Caki2 (cell line): ENCODE data around the gene GPLD1. TPM values are rescaled to one million over a fixed set of nuclear protein-coding genes. Genes with fewer than 3 reads are reported as not detected.
"Not testable (repeated sequence)": the region's sequence is repeated elsewhere in the genome, so short reads cannot be mapped to it uniquely, and the experiment has no call there.

Source experiments
- DNase-seq: peaks from one replicate; pipeline ENCODE4 v3.0.0-alpha.2; 2015; ENCODE audit warnings: low read depth
- in situ Hi-C: cut with HindIII; loops from 2 replicates; pipeline ENCODE4 v1.10.0; 2016; ENCODE audit warnings: low sequenced_read_pairs, low pct_unique_long_range_greater_than_20kb, mixed read lengths
- total RNA-seq: library from RNA; depleted of rRNA; stranded (reverse); fragments of >200 nt; shearing (Covaris generic); gene quantifications from 2 replicates; pipeline ENCODE4 v1.2.3, GENCODE V29; 2014; ENCODE audit warnings: low replicate concordance

GPLD1 gene
- total RNA-seq, 1 experiment from 2014 or later = 1.3 TPM

DNA sequence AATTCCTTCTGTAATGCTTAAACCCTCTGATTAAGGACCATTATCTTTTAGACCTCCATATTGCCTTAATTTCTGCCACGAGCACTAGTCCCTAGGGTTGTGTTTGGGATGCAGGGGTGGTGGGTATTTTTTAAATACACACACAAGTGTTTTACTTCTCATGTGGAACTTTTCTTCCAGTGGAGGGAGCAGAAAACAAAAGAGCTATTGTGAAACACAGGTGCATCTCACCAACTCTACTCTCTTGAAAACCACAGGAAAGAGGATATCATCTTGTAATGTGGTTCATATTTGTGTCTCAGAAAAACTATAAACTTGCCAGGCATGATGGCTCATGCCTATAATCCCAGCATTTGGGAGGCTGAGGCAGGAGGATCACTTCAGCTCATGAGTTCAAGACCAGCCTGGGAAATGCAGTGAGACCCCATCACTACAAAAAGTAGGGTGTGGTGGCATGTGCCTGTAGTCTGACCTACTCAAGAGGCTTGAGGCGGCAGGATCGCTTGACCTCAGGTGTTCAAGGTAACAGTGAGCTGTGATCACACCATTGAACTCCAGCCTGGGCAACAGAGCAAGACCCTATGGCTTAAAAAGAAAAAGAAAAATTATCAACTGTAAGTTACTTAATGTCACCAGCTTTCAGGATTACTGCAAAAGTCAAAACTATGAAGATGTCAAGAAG lies 49.4 kb downstream of the GPLD1 start:
- DNase-seq = no peak
- in situ Hi-C loops = no loop called here

DNA sequence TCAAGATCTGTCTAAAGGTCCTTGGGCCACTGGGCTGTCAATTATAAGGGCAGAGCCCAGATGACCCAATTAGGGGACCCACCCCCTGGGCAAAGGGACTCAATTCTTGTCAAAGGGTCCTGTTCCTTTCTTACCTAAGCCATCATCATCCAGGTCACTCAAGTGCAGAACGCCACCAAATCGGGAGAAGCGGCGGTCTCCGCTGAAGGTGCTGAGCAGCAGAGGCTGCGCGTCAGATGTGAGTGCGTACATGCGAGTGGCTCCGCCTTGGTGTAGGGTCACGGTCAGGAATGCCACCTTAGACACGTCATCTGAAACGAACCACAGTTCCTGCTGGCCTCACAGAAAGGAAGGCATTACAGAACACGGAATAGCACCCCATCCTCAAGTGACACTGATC lies 52.4 kb downstream of the GPLD1 start:
- in situ Hi-C loops = no loop called here
- DNase-seq = no peak

DNA sequence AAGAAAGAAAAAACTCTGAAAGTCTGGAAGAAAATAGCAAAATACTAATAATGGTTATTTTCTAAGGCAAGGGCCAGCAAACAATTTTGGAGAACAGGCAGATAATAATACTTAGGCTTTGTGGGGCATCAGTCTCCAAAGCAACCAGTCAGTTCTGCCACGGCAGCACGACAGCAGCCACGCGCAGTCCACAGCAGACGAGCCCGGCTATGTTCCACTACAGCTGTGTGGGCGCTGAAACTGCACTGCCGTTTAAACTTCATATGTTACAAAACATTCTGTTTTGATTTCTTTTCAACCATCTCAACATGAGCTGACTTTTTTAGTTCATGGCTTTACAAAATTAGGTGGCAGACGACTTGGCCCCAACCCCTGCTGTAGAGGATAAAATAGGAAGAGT lies 56.8 kb downstream of the GPLD1 start:
- no peak for DNase-seq
- in situ Hi-C loops = no loop called here

GRCh38 chr6:24431045-24431451 lies 58.3 kb downstream of the GPLD1 start:
- in situ Hi-C loops = no loop called here
- peak; percentile 33 for DNase-seq

DNA sequence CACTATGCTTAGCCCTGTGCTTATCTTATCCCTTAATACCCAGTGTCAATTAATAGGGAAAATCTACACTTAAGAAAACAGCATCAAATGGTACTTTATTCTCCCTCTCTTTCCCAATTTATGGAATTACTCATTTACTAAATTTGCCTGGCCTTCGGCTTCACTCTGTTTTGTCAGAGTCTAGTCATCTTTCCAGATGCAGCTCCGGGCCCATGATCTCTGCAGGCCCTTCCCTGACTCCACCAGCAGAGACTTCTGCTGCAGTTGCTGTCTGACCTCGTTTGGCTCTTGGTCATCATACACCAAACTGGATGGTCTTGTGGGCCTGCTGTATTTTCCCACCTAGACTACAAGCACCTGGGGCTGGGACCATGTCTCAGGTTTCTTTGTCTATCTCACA lies 59.3 kb downstream of the GPLD1 start:
- DNase-seq = no peak
- in situ Hi-C loops = no loop called here

DNA sequence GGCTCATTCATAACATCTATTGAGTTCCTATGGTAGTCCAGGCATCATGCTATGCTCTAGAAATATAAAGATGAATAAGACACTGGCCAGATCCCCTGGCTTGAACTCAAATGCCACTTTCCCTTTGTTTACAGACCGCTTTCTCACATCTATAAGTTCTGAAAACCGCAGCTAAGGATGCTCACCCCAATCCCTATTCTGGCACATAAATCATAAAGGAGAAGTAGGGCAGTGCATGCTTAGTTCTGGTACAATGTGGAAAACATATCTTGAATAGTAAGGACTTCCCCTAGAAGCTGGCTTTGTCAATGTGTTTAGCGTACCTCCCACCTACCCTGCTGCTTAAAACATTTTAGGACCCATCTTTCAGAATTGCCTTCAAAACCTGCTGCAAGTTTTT lies 60.2 kb downstream of the GPLD1 start:
- no peak for DNase-seq
- in situ Hi-C loops = no loop called here

- in situ Hi-C loops = no loop called here
- peak; percentile 35 for DNase-seq
Measured at GRCh38 chr6:24428615-24429014, 60.8 kb downstream of the GPLD1 start.

DNA sequence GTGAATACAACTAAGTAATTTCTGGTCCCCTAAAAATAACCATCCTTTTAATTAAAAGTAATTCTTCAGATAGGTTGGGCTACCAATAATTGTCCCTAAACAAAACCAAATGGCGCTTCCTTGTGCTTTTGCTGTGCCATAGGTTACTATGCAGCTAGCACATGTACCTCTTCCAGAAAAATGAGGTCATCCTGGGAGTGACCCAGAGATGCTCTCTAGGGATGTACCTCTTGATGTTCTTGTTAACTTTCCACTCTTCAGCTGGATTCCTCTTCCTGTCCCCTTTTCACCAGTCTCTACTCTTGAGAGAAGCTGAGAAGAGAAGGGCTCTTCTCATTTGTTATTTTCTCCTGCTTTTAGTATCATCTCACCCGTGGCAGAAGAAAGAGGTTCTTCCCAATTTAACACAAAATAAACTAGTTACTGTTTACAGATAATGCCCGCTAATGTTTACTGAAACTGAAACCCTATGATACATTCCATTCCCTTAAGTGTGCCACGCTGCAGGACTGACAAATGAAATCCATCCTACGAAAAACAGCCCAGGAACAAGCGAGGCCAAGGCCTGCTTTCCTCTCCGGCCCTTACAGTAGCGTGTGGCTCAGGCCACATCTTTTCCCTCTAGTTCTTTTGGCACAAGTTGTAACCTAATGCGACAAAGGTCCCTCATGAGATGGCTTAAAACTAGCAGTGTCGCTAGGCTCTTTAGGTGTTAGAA lies 62.5 kb downstream of the GPLD1 start:
- DNase-seq = no peak
- in situ Hi-C loops = no loop called here

- in situ Hi-C loops = no loop called here
- no peak for DNase-seq
Measured at GRCh38 chr6:24425091-24425490, 64.3 kb downstream of the GPLD1 start.

DNA sequence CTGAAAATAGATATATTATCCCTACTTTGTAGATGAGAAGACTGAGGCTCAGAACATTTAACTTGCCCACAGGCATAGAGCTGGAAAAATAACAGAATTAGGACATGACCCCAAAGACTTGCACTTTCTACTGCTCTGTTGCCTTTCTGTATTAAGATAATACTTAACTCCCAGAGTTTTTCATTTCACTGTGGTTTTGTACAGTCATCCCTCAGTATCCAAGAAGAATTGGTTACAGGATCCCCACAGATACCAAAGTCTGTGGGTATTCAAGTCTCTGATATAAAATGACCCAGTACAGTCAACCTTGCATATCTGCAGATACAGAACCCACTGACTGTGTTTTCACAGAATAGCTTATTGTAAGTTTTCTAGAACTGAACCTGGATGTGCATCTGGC lies 69.9 kb downstream of the GPLD1 start:
- in situ Hi-C loops = no loop called here
- DNase-seq = no peak

DNA sequence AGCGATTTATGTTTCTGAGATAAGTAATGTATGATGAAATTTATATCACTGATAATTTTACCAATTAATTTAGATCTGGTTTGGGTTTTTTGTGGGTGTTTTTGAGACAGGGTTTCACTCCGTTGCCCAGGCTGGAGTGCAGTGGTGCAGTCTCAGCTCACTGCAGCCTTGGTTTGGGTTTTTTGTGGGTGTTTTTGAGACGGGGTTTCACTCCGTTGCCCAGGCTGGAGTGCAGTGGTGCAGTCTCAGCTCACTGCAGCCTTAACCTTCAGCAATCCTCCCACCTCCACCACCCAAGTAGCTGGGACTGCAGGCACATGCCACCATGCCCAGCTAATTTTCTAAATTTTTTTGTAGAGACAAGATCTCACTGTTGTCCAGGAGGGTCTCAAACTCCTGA lies 73.6 kb downstream of the GPLD1 start:
- in situ Hi-C loops = no loop called here
- no peak for DNase-seq

DNA sequence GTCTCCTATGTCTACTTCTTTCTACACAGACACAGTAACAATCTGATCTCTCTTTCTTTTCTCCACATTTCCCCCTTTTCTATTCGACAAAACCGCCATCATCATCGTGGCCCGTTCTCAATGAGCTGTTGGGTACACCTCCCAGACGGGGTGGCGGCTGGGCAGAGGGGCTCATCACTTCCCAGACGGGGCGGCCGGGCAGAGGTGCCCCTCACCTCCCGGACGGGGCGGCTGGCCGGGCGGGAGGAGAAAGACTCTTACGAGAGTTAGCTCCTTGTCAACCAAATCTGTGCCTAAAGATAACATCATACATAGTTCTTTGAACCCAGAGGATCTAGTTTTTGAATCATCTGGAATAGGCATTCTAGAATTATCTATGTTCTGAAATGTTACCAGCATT lies 74.8 kb downstream of the GPLD1 start:
- in situ Hi-C loops, DNase-seq: not testable (repeated sequence)

- DNase-seq = no peak
- in situ Hi-C loops = no loop called here
Measured at GRCh38 chr6:24412294-24412693, 77.1 kb downstream of the GPLD1 start.

- DNase-seq = no peak
- in situ Hi-C loops = no loop called here
Measured at GRCh38 chr6:24410622-24411021, 78.8 kb downstream of the GPLD1 start.

DNA sequence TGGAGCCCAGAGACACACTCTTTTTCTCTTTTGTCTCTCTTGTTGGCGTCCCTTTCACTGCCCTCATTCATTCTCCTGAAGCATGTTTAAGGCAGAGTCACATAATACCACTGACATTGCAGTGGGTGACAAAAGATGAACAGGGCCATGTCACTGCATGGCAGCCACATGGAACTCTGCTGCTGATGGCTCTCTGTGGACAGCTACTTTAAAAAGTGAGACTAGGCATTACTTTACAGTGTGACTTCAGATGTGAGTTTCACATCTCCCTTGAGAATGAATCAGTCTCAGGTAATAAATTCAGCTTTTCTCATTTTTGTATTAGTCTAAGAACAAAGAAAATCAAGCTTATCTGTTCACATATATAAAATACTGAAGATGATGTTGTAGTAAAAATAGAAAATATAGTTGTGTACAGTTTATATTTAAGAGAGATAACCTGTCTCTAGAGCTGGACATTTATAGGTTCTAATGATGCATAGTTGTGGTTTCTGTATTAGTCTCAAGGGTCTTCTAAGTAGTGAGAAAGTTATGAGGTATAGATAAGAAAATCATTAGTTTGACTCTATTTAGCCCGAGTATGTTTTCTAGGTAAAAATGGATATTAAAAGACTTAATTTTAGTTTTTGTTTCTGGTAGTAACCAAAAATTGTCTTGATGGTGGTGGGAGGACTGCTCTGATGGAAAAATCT lies 80.5 kb downstream of the GPLD1 start:
- in situ Hi-C loops = no loop called here
- DNase-seq = no peak

DNA sequence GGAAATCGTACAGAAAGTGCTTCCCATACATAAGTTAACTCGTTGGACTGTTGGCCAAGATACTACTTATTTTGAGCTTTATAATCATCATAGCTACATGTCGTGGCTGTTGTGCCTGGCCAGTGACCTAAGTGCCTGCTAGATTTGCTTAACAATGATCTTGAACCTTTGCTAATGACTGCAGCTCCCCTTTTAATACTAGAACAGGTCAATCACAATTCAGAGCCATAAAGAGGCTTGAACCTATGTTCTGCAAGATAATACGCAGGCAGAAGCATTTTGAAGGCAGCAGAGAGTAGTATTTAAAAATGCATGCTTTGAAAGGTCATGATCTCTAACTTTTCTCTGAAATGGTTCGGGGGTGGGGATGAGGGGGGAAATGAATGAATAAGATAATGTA lies 84.1 kb downstream of the GPLD1 start:
- no peak for DNase-seq
- in situ Hi-C loops = no loop called here

DNA sequence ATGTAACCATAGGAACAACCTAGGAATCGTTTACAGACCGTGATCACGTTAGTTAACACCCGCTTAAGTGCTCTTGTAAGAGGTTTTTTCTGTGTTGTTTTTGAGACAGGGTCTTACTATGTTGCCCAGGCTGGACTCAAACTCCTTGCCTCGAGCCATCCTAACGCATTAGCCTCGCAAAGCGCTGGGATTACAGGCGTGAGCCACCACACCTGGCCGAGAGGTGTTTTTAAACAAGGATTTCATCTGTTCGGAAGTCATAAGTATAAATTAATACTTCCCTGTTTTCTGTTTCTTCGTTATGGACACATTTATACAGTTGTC lies 85.9 kb downstream of the GPLD1 start:
- DNase-seq = no peak
- in situ Hi-C loops = no loop called here

- in situ Hi-C loops = no loop called here
- DNase-seq = peak; percentile 81
Measured at GRCh38 chr6:24402697-24403500, 86.5 kb downstream of the GPLD1 start, which contains the start of gene MRS2. Gene MRS2, plus strand, starts transcription at chr6:24402936. Its CDS starts 111 bp downstream, at chr6:24403047.

DNA sequence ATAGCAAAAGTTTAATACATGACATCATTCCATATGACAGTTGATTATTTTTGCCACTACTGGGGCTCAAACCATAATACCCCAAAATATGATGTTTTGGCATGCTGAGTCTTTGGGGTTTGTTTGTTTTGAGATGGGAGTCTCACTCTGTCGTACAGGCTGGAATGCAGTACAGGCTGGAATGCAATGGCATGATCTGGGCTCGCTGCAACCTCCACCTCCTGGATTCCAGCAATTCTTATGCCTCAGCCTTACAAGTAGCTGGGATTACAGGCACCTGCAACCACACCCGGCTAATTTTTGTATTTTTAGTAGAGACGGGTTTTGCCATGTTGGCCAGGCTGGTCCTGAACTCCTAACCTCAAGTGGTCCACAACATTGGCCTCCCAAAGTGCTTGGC lies 87.9 kb downstream of the GPLD1 start:
- no peak for DNase-seq

More for the DNA sequence above, 87.9 kb downstream of the GPLD1 start:
- in situ Hi-C loops = no loop called here
